ENCODE data around the gene PPP1R13B. TPM values are rescaled to one million over a fixed set of nuclear protein-coding genes. Genes with fewer than 3 reads are reported as not detected.

Gene PPP1R13B
- polyA plus RNA-seq, 1 donor (not counting 4 experiments of a cell fraction or from before 2014, with no cell fraction given) = 7.7 TPM

GRCh38 chr14:103856105-103856504 lies 8.7 kb upstream of the PPP1R13B start:
- H3K4me2 ChIP-seq (ENCODE audit: control insufficient read depth, extremely low read depth, insufficient read depth, low read depth, low read length) = peak overlapping the region; percentile 17
- H4K20me1 ChIP-seq (ENCODE audit: control insufficient read depth, extremely low read depth, insufficient read depth, low read length) = no peaks in the 10 kb centered on the region
- no peak for TF ChIP-seq EZH2 (IDR thresholded peaks at IDR 0.05; ENCODE audit: low read length)
- peak in 1 of 3 experiments; percentile 23 for TF ChIP-seq CTCF (optimal IDR thresholded peaks at IDR 0.05 in 1 of 3, IDR thresholded peaks at IDR 0.05 in 1 of 3, conservative IDR thresholded peaks at IDR 0.05 in 1 of 3; ENCODE audit: extremely low read depth in 1 of 3, insufficient read depth in 2 of 3, low read length in 3 of 3)
- no peaks in the 10 kb centered on the region for H3K27me3 ChIP-seq (ENCODE audit: control insufficient read depth, extremely low read depth, insufficient read depth, low read length)
- peaks cover 16% of the 10 kb centered on the region for H3K4me1 ChIP-seq (ENCODE audit: control insufficient read depth, extremely low read depth, insufficient read depth, low read length)
- H3K27ac ChIP-seq (ENCODE audit: control insufficient read depth, insufficient read depth, low read length) = no peak overlapping the region
- no peak for DNase-seq (ENCODE audit: low read depth, low spot score)
- H3K4me3 ChIP-seq (ENCODE audit: control insufficient read depth in 2 of 3, extremely low read depth in 1 of 3, insufficient read depth in 2 of 3, low read depth in 1 of 3, low read length in 3 of 3) = no peak overlapping the region
- no peaks in the 10 kb centered on the region for H3K36me3 ChIP-seq (ENCODE audit: control insufficient read depth in 2 of 2, extremely low read depth in 1 of 2, insufficient read depth in 2 of 2, low read length in 2 of 2)
- no peak overlapping the region for H2AFZ ChIP-seq (ENCODE audit: control insufficient read depth, low read length)
- H3K9ac ChIP-seq (ENCODE audit: control insufficient read depth, extremely low read depth, insufficient read depth, low read length) = no peak overlapping the region
- dilution Hi-C loops (cut with MboI; ENCODE audit: extremely low pct_ligation_motif_present, low sequenced_read_pairs) = no loop called here
- no peaks in the 10 kb centered on the region for H3K9me3 ChIP-seq (ENCODE audit: control insufficient read depth, low read depth, low read length)
- no peaks in the 10 kb centered on the region for H3K9me1 ChIP-seq (ENCODE audit: control insufficient read depth, extremely low read depth, insufficient read depth, low read length)
- FAIRE-seq = no peak
- no peaks in the 10 kb centered on the region for H3K79me2 ChIP-seq (ENCODE audit: control insufficient read depth, insufficient read depth, low read length)

GRCh38 chr14:103855734-103856095 lies 8.3 kb upstream of the PPP1R13B start:
- H3K27ac ChIP-seq (ENCODE audit: control insufficient read depth, insufficient read depth, low read length) = no peak overlapping the region
- H3K9ac ChIP-seq (ENCODE audit: control insufficient read depth, extremely low read depth, insufficient read depth, low read length) = no peak overlapping the region
- no peaks in the 10 kb centered on the region for H3K9me1 ChIP-seq (ENCODE audit: control insufficient read depth, extremely low read depth, insufficient read depth, low read length)
- no peak for FAIRE-seq
- H3K4me2 ChIP-seq (ENCODE audit: control insufficient read depth, extremely low read depth, insufficient read depth, low read depth, low read length) = peak overlapping the region; percentile 17
- H2AFZ ChIP-seq (ENCODE audit: control insufficient read depth, low read length) = peak overlapping the region; percentile 19
- dilution Hi-C loops (cut with MboI; ENCODE audit: extremely low pct_ligation_motif_present, low sequenced_read_pairs) = no loop called here
- DNase-seq (ENCODE audit: low read depth, low spot score) = no peak
- H3K36me3 ChIP-seq (ENCODE audit: control insufficient read depth in 2 of 2, extremely low read depth in 1 of 2, insufficient read depth in 2 of 2, low read length in 2 of 2) = no peaks in the 10 kb centered on the region
- TF ChIP-seq CTCF (optimal IDR thresholded peaks at IDR 0.05 in 1 of 3, IDR thresholded peaks at IDR 0.05 in 1 of 3, conservative IDR thresholded peaks at IDR 0.05 in 1 of 3; ENCODE audit: extremely low read depth in 1 of 3, insufficient read depth in 2 of 3, low read length in 3 of 3) (no peak), EZH2 (IDR thresholded peaks at IDR 0.05; ENCODE audit: low read length) (no peak)
- H3K4me3 ChIP-seq (ENCODE audit: control insufficient read depth in 2 of 3, extremely low read depth in 1 of 3, insufficient read depth in 2 of 3, low read depth in 1 of 3, low read length in 3 of 3) = no peak overlapping the region
- no peaks in the 10 kb centered on the region for H3K79me2 ChIP-seq (ENCODE audit: control insufficient read depth, insufficient read depth, low read length)
- H4K20me1 ChIP-seq (ENCODE audit: control insufficient read depth, extremely low read depth, insufficient read depth, low read length) = no peaks in the 10 kb centered on the region
- H3K27me3 ChIP-seq (ENCODE audit: control insufficient read depth, extremely low read depth, insufficient read depth, low read length) = no peaks in the 10 kb centered on the region
- peaks cover 16% of the 10 kb centered on the region for H3K4me1 ChIP-seq (ENCODE audit: control insufficient read depth, extremely low read depth, insufficient read depth, low read length)
- H3K9me3 ChIP-seq (ENCODE audit: control insufficient read depth, low read depth, low read length) = no peaks in the 10 kb centered on the region
